ENCODE measurements around the gene RHOA. TPM values are rescaled to one million over a fixed set of nuclear protein-coding genes. Genes with fewer than 3 reads are reported as not detected.

RHOA gene
- total and polyA plus RNA-seq, 2 of the 13 experiments (the other 11 are each of a cell fraction or from before 2014, with no cell fraction given) = 131 to 177 TPM

GRCh38 chr3:49421890-49422378 lies 10.2 kb upstream of the RHOA start:
- H3K4me3 ChIP-seq (replicated peaks in 1 of 3; ENCODE audit: insufficient read depth in 1 of 3, low read depth in 2 of 3, low read length in 3 of 3) = peak overlapping the region; percentile 60 to 89 (median 64)
- no peak overlapping the region for H2AFZ ChIP-seq (ENCODE audit: low read length)
- ChIA-PET POLR2A (interaction anchor here (0.8 to 3.1 kb wide), 14 partner anchors 8 to 415 kb away, joined by 3 to 48 read pairs (median 6); partner anchors contain the start of genes DAG1, GPX1, QRICH1 and RHOA), CTCF (ENCODE audit: low intra/inter-chr PET ratio, low total read pairs) (interaction anchor here (1.4 kb wide), 1 partner anchor 82 kb away, joined by 3 read pairs; the partner anchor contains the start of gene USP4)
- ATAC-seq (peak; percentile 36), FAIRE-seq (no peak), DNase-seq (ENCODE audit: low spot score) (no peak)
- H3K79me2 ChIP-seq (ENCODE audit: insufficient read depth, low read length) = peaks cover 3% of the 10 kb centered on the region
- H3K9ac ChIP-seq (ENCODE audit: insufficient read depth, low read depth, low read length) = peak overlapping the region; percentile 80
- intact Hi-C loops (cut with micrococcal nuclease; ENCODE audit: unreplicated experiment) (no loop called here), in situ Hi-C loops (cut with HindIII; ENCODE audit: extremely low pct_ligation_motif_present, low pct_unique_long_range_greater_than_20kb) (no loop called here)
- no peaks in the 10 kb centered on the region for H3K27me3 ChIP-seq (ENCODE audit: control insufficient read depth in 1 of 2, insufficient read depth in 2 of 2, low read length in 2 of 2)
- H3K27ac ChIP-seq (ENCODE audit: extremely low read length, insufficient read depth, low read length) = peak overlapping the region; percentile 89
- peak overlapping the region; percentile 100 for H3K4me2 ChIP-seq (ENCODE audit: low read depth, low read length)
- 0% methylated on average over 9 of the region's 14 CpGs for WGBS (ENCODE audit: low lambda C conversion rate)
- TSS peak; percentile 63 for BruUV-seq (replicated peaks)
- H4K20me1 ChIP-seq (ENCODE audit: insufficient read depth, low read length) = no peaks in the 10 kb centered on the region
- H3K9me3 ChIP-seq (ENCODE audit: low read length) = no peaks in the 10 kb centered on the region
- H3K4me1 ChIP-seq (ENCODE audit: insufficient read depth, low read length) = peaks cover 55% of the 10 kb centered on the region
- peaks cover under 1 to 2% of the 10 kb centered on the region in 2 experiments; a peak in 2 of 5 replicates for H3K36me3 ChIP-seq (replicated peaks in 1 of 2; ENCODE audit: control insufficient read depth in 1 of 2, insufficient read depth in 2 of 2, low read length in 2 of 2)
- TF ChIP-seq ZNF367 (CRISPR knock-in tag; IDR thresholded peaks at IDR 0.05; ENCODE audit: borderline replicate concordance) (no peak), MIER2 (CRISPR knock-in tag; IDR thresholded peaks at IDR 0.05) (no peak), PLRG1 (conservative IDR thresholded peaks at IDR 0.05) (no peak), DMTF1 (CRISPR knock-in tag; IDR thresholded peaks at IDR 0.05) (no peak), KLF15 (CRISPR knock-in tag; IDR thresholded peaks at IDR 0.05; ENCODE audit: borderline replicate concordance) (no peak), ZNF704 (CRISPR knock-in tag; IDR thresholded peaks at IDR 0.05; ENCODE audit: borderline replicate concordance) (no peak), ETV5 (CRISPR knock-in tag; IDR thresholded peaks at IDR 0.05; ENCODE audit: borderline replicate concordance) (no peak; the same call in none of the 2 replicates), CCAR2 (optimal IDR thresholded peaks at IDR 0.05; ENCODE audit: low read depth, low read length) (no peak), KMT2B (CRISPR knock-in tag; IDR thresholded peaks at IDR 0.05) (no peak), ZBTB49 (CRISPR knock-in tag; IDR thresholded peaks at IDR 0.05; ENCODE audit: borderline replicate concordance) (no peak), PTBP1 (IDR thresholded peaks at IDR 0.05; ENCODE audit: low read depth, low read length, poor library complexity, severe bottlenecking) (no peak), ZBTB33 (CRISPR knock-in tag; IDR thresholded peaks at IDR 0.05) (no peak), RNF219 (CRISPR knock-in tag; IDR thresholded peaks at IDR 0.05) (no peak)
